GM21786 (cell line): ENCODE measurements around the gene CCDC124.

Experiments
- ATAC-seq: cut with Tn5 transposase; IDR thresholded peaks from one replicate; pipeline ENCODE4 v1.9.1; 2021; ENCODE audit not compliant: unreplicated experiment

Gene CCDC124

GRCh38 chr19:17951990-17952976 is 19.5 kb downstream of the CCDC124 start:
- no peak for ATAC-seq

DNA sequence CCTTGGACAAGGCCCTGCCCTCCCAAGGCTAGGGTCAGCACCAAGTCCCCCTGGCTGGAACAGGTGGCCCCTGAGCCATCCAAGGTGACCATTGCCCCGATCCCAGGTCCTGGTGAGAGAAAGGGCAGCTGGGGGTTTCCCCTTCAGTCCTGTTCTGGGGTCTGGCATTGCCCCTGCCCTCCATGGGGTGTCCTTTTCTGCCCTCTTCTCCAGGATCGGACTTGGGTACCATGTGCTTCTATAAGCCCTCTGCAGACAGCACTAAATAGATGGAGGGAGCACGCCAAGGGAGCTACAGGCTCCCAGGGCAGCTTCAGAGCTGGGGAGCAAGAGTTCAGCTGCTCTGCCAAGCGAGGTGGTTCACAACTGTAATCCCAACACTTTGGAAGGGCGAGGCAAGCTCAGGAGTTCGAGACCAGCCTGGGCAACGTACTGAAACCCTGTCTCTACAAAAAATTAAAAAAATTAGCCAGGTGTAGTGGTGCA is 20.5 kb downstream of the CCDC124 start:
- no peak for ATAC-seq

DNA sequence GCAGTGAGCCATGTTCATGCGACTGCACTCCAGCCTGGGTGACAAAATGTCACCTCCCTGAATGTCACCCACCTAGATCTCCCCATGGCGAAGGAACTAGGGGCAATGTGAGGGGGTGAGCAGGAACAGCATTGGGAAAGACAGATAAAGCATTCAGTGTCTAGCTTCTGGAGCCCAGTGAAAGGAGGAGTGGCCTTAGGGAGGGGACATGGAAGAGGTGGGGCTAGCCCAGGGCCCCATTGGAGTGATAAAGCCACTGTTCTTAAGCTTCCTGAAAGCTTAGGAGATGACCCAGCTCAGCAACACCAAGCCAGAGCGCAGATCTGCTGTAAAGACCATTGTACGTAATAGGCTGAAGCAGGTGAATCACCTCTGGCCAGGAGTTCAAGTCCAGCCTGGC is 21.1 kb downstream of the CCDC124 start:
- no peak for ATAC-seq

DNA sequence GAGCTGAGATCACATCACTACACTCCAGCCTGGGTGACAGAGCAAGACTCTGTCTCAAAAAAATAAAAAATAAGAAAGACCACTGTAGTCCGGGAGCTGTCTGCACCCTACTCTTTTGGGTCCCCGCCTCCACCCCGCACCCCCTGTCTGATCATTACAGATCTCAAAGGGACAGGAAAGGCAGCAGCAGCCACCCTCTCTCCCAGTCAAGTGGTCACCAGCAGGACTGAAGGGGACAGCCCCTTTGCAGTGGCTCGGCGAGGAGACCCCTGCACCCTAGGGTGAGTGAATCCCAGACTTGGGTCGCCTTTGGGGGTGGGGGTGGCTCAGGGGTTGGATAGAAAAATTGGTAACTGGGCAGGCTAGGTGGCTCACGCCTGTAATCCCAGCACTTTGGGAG is 21.6 kb downstream of the CCDC124 start:
- no peak for ATAC-seq

DNA sequence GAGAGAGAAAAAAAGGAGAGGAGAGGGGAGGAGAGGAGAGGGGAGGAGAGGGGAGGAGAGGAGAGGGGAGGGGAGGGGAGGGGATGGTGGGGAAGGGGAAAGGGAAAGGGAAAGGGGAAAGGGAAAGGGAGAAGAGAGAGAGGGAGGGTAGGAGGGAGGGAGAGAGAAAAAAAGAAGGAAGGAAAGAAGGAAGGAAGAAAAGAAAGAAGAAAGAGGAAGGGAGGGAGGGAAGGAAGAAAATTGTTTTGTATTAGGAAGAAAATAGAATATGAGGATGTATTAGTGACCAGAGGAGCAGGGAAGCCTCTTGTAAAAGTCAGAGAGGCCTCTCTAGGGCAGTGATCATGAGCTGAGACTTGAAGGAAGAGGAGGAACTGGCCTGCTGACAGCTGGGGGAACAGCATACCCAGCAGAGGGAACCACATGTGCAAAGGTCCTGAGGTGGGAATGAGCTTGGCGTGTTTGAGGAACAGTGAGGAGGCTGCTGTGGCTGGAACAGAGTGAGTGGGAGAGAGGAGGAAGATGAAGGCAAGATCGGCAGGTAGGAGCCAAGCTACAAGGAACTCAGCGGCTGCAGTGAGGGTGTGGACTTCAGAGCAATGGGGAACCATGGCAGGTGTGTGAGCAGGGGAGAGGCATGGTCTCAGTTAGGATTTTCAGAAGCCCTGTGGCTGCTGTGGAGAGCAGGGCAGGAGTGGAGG is 24.5 kb downstream of the CCDC124 start:
- ATAC-seq = no peak

DNA sequence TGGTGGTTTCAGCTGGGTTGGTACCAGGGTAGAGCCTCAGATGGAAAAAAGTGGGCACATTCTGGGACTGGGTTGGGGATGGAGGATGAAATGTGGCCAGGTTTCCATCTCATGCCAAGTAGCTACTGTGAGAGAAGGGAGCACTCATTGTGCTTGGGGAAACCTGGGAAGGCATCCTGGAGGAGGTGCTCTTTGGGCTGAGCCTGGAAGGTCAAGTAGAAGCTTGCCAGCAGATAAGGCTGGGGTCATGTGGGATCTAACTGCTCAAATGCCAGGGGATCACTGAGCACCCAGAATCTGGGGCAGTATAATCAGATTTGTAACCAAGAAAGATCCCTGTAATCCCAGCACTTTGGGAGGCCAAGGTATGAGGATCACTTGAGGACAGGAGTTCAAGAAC is 25.1 kb downstream of the CCDC124 start:
- ATAC-seq = no peak

DNA sequence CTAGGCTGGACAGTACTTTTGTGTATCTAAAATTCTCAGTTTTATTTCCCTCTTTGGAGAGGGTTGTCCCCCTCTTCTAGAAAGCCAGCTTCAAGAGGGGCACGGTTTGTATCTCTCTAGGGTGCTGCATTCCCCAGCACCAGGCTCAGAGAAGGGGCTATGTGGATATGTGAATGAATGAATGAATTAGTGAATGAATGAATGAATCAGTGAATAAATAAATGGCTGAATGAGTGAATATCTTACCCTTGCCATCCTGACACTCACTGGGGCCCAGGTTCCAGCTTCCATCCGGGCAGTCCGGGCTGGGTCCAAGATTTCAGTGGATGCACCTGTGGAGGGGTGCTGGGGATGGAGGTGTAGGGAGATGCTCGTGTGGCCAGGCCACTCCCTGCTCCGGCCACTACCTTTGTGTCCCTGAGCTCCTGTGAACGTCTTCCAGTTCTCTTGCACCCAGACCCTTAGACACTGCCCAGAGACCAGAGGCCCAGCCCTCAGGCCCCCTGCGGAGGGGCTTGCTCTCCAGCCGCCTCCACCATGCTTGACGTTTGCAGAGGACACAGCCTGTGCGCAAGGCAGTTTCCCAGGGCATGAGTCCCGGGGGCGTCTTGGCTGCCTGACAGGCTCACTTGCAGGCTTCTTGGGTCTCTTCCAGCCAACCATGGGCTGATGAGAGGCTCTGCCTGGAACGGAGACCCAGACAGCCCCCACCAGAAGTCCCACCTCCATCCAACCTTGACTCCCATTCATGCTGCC is 31.3 kb downstream of the CCDC124 start:
- ATAC-seq = no peak

DNA sequence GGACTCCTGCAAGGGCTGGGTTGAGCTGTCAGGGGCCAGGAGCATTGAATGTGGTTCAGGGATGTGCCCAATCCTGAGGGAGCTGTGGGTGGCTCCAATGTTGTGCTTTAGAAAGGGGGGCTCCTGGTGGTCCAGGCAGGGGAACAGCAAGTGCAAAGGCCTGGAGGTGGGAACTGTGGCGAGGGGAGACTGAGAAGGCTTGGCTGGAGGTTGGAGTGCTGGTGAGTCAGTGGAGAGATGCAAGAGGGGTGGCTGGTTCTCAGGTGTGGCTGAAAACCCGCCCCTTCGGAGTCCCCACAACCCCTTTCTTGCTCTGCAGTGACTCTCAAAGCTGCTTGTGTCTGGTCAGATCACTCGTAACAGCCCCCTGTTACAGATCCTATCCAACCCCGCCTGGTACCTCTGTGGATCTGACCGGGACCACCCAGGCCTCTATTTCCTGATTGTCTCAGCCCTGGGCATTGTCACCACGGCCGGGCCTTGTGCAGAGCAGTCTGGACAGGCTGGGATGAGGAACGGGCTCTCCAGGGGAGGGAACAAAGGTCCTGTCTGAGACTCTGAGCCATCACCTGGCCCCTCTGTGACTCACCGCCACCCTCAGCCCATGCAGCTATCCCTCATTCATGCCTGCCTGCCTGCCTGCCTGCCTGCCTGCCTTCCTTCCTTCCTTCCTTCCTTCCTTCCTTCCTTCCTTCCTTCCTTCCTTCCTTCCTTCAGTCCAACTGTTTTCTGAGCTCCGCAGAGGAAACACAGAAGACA is 32.7 kb downstream of the CCDC124 start:
- ATAC-seq = no peak

DNA sequence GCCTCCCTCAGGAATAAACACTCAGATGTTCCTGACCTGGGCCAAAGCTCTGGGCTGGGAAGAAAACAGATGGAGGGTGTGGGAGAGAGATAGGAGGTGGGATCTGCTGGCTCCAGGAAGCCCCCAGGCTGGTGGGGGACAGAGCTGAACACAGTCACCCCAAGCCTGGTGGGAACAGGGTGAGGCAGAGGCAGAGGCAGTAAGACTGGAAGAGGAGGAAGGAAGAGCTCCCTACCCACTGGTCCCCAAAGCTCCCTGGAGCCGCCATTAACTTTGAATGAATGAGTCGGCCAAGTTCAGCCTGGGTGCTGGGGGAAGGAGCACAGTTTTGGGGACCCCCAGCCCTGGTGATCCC is 33.3 kb downstream of the CCDC124 start:
- no peak for ATAC-seq

DNA sequence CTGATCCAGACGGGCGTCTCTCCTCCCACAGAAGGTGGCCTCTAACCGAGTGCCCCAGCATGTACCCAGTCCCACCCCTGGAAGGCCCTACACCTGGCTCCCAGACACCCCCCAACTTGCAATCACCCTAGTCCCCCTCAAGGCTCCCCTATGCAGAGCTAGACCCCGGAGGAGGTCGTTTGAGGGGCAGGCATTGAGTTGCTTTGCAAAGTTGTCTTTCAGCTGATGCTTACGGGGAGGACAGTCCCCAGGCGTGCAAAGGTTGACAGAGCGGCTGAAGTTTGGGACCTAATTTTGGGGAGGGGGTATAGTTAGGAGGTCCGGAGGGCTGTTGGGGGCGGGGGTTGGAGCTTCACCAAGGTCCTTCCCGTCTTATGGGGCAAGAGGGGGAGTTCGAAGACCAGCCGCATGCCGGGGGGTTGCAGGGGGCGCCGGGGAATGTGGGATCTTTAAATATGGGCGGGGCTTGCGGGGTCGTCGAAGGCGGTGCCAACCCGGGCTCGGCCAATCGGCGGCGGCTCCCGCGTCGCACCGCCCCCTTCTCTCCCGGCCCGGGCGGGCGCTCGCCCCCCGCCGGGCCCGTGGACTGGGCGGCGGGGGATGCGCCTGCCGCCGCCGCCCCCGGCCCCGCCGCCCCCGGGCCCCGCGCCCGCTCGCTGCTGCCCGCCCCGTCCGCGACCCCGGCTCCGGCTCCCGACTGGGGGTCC is 33.9 kb downstream of the CCDC124 start, which contains the start of gene KCNN1:
Gene KCNN1 (plus strand): TSS at position 558 of the 707 bp plus-strand sequence. CDS start 6,782 bp downstream, outside the sequence.
- no peak for ATAC-seq

DNA sequence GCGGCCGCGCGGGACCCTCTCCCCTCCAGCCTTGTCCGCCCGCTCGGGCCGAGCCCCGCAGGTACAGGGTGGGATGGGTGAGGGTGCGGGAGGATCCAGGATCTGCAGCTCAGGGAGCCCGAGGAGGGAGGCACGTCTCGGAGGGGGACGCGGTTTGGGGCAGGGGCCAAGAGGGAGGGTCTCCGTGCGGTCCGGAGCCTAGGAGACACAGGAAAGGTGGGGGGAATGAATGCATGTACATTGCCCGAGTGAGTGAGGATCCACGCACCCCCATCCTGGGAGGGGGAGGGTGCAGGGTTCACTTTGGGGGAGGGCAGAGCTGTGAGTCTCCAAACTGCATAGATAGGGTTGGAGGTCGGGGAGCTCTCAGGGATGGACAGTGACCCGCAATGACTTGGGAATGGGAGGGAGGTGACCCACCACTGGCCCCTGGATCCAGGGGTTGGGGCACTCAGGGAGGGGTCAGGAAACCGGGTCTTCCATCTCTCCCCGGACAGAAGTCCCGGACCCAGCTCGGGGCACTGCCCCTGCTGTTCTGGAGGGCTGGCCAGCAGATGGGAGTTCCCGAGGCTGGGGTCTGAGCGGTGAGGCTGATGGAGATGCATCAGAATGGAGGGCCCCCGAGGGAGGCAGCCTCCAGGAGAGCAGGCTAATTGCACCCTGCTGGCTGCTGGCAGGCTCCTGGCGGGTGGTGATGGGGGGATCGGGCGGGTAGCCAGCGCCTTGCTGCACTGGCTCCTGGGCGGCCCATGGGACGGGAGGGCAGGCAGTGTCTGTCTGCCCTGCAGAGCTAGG is 34.6 kb downstream of the CCDC124 start:
- no peak for ATAC-seq

DNA sequence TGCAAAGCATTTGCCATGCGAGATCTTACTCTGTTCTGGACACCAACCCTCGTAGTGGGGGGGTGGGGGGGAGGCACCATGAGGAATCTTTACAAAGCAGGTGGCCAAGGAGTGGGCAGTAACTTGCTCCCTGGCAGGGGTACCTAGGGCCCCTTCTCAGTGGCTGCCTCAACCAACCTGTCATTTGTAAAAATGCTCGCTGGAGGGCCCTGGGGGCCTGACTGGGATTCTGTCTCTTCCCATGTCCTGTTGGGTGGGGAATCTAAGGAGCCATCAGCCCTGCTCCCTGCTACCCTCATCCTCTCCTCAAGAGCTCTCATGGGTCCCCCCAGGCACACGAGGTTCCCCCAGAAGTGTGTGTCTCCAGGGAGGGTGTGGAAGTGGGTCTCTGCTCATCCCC is 35.5 kb downstream of the CCDC124 start:
- ATAC-seq = no peak

DNA sequence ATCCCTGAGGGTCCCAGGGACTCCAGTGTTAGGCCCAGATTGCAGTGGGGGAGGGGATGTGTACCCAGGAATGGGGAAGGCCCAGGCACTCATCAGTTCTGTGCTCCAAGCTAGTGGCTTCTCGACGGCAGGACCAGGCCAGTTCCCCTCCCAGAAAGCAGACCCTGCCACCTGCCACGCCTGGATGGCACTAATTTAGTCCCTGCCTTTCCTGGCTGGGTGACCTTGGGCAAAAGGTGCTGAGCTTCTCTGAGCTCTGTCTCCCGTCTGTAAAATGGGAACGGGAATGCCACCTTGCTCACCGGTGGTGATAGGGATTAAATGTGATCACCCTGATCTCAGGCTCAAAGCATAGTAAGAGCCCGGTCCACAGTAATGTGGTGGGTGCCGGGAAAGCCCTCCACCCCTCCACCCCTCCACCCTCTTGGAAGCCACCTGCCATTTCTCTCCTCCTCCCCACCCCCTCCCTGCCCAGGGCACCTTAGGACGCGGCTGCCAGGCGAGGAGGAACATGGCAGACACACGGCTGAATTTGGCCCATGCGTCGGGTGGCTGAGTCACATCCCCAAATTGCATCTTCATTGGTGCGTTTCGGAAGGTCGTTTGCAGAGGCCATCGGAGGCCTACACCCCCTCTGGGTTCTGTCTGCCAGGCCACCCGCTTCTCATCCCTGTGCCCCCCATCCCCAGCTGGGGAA is 36.4 kb downstream of the CCDC124 start:
- ATAC-seq = no peak

DNA sequence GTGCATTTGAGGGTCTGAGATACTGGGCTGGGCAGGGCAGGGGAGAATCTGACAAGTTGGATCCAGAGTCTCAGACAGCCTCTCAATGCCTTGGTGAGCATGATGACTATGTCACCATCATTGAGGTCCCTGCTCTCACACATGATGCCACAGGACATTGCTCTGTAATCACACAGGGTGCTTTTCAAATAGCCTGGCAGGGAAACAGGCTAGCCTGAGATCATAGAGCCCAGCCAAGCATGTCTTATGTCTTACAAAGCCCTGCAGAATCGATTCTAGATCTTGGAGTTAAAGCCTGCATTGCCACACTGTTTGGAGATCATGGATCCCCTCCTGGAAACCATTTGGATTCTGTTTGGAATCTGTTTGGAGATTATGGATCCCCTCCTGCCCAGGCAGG is 39.4 kb downstream of the CCDC124 start:
- ATAC-seq = no peak

DNA sequence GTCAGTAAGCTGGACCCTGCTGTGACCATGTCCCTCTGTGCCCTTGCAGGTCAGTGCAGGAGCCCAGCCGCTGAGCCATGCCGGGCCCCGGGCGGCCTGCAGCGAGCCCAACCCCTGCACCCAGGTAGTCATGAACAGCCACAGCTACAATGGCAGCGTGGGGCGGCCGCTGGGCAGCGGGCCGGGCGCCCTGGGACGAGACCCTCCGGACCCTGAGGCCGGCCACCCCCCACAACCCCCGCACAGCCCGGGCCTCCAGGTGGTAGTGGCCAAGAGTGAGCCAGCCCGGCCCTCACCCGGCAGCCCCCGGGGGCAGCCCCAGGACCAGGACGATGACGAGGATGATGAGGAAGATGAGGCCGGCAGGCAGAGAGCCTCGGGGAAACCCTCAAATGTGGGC is 40.9 kb downstream of the CCDC124 start:
- ATAC-seq = no peak

DNA sequence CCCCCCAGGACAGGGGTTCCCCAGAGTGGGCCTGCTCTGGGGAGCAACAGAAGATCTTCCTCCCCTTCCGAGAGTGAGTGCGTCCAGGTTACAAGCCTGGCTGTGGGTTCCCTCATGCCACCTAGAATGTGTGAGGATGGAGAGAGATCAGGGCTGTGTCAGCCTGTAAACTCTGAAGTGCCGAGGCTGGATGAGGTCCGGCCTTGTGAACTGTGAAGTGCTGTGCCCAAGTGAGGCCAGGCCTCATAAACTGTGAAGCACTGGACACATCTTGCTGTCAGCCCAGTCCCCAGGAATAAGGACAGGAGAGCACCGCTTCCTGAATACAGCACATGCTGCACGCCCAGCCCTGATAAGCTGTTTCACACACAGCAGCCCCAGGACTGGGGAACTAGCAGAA is 41.7 kb downstream of the CCDC124 start:
- ATAC-seq = no peak

- ATAC-seq = no peak
Observed at GRCh38 chr19:17975032-17975431, 42.2 kb downstream of the CCDC124 start.

GRCh38 chr19:17977021-17977420 is 44.2 kb downstream of the CCDC124 start:
- ATAC-seq = no peak

DNA sequence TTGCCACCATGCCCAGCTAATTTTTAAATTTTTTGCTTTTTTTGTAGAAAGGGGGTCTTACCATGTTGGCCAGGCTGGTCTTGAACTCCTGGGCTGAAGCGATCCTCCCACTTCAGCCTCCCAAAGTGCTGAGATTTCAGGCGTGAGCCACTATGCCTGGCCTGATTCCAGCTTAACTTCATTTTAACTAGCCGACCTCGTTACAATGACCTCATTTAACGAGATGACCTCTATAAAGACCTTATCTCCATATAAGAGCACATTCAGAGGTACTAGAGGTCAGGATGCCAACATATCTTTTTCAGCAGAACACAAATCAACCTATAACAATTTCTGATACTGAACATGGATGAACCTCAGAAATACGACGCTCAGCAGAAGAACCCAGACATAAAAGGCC is 44.7 kb downstream of the CCDC124 start:
- ATAC-seq = no peak
